Measurements from ENCODE around the gene OR2J2.
"Not testable (repeated sequence)": the region's sequence is repeated elsewhere in the genome, so short reads cannot be mapped to it uniquely, and the experiment has no call there.

DNA sequence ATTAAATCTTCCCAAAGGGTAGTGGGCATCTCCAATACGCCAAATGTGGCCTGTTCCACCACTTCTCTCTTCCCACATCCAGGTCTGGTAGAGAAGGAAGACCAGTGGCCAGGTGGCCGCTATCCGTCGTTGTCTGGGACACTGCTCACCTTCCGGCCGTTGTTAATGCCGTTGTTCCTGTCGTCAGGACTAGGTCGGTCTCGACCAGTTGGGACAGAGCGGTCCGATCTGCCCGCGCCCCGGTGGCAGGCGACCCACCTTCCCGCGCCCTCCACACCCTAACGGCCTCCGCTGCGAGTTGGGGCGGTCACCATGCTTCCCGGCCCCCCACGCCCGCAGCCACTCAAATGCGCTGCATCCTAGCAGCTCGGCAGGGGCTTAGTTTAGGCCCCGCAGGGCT lies 5.1 kb upstream of the OR2J2 start:
- TF ChIP-seq POLR2A, CTCF, POLR2AphosphoS5 (IDR thresholded peaks at IDR 0.05): not testable (repeated sequence)
